NCI-H2196 treated with DMSO at 0.1 percent for 48 hours (cell line): ENCODE data around the gene TP53I13.
"Not testable (repeated sequence)": the region's sequence is repeated elsewhere in the genome, so short reads cannot be mapped to it uniquely, and the experiment has no call there.

Source experiments
- DNase-seq: peaks from one replicate; lab custom pipeline; 2025; ENCODE audit not compliant: unreplicated experiment; lab: John Stamatoyannopoulos, UW

Gene TP53I13

DNA sequence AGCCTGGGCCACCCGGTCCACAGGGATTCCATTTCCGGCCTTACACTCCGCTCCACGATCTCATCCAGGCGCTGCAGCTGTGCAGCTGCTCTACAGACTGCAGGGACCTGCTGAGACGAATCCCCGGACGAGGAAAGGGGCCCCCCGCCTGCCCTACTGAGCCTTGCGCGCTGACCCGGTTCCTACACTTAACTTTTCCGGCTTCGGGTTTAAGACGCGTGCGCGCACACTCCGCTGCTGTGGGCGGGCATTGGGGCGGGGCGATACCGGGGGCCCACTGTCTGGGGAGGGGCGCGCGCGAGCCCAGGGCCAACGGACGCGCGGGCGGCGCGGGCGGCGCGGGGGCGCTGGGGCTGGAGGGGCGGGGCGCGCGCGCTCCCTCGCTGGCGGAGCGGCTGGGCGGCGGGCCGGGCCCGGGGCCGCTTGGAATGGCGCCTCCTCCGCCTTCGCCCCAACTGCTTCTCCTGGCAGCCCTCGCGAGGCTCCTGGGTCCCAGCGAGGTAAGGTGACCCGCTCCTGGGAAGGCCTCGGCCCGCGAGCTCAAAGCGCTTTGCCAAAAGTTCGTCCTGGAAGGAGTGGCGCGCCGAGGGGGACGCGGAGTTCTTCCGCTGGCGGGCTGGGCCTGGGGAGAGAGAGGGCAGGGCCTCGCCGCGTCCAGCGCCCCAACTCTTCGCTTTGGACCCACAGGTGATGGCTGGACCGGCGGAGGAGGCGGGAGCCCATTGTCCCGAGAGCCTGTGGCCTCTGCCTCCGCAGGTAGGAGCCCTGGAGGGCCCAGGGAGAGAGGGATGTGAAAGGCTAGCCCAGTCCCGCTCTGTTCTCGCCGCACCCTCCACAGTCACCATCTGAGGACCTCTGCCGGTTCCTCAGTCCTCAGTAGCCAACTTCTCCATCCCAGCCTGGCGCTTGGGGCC, at the start of gene TP53I13:
TP53I13 (plus strand) TSS at position 371 of the 914 bp plus-strand sequence; CDS start at position 429, 58 bp downstream.
- DNase-seq, result peak; percentile 43

- DNase-seq, result no peak
These were observed 43.8 kb upstream of the TP53I13 start for GRCh38 chr17:29524692-29525091.

DNA sequence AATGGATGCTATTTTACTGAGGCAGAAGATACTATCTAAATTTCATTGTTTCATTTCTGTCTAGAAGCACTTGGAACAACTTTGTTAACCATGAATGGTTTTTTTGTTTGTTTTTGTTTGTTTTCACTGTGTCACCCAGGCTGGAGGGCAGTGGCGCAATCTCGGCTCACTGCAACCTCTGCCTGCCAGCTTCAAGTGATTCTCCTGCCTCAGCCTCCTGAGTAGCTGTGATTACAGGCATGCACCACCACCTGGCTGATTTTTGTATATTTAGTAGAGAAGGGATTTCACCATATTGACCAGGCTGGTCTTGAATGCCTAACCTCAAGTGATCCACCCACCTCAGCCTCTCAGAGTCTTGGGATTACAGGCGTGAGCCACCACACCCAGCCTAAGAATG, 42.2 kb upstream of the TP53I13 start:
- no peak for DNase-seq

GRCh38 chr17:29533976-29534375, 34.5 kb upstream of the TP53I13 start:
- DNase-seq, result no peak

- no peak for DNase-seq
These were observed 24.4 kb upstream of the TP53I13 start for GRCh38 chr17:29544066-29544465.

DNA sequence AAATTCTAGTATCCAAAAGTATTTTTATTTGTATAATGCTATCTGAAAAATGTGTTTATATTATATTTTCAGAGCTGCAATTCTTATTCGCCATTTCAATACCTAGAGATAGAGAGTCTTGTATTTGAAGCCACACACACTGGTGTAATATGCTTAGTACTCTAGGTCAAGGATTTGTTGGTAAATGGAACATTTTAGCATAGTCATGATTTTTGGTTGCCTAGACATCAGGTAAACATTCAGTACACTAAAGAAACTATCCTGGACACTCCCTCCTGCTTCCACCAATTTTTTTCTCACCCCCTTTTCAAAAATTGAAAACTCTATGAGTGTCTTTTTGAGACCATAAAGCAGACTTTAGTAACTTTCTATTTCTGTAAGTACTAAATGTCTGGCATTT, 22.4 kb upstream of the TP53I13 start:
- DNase-seq, result no peak

DNA sequence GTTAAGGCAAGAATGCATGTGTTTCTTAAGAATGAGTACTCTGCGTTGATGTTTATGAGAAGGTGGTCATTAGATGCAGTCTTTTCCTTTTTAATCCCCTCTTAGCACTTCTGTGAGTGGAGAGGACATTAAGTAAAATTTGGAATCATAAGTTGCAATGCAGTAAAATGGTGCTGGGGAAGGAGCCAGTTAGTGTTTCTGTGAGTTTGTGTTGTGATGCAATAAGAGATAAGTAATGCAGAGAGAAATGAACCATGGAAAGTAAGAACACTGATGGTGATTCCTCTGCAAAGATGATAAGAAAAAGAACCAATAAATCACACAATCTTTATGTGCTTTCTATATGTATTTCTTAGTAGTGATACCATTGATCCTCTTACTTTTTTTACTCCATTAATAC, 21.7 kb upstream of the TP53I13 start:
- no peak for DNase-seq

- DNase-seq, result no peak
These were observed 19.2 kb upstream of the TP53I13 start for GRCh38 chr17:29549177-29549923.

- DNase-seq, result no peak
These were observed 12.7 kb upstream of the TP53I13 start for GRCh38 chr17:29555840-29556239.

GRCh38 chr17:29557085-29557738, 11.3 kb upstream of the TP53I13 start:
- no peak for DNase-seq

DNA sequence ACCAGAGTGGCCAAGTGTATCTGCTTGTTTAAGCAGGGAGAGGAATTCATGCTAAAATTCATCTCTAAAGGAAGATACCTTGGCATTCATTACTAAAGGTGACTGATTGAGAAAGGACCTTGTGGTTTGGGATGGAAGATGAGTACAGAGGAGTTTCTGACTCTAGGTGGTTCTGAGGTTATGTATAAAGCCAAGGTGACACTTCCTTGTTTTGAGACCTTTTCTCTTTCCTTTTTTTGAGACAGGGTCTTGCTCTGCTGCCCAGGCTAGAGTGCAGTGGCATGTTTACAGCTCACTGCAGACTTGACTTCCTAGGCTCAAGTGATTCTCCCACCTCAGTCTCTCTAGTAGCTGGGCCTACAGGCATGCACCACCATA, 10.8 kb upstream of the TP53I13 start:
- no peak for DNase-seq

GRCh38 chr17:29558139-29558538, 10.4 kb upstream of the TP53I13 start:
- not testable (repeated sequence) for DNase-seq

DNA sequence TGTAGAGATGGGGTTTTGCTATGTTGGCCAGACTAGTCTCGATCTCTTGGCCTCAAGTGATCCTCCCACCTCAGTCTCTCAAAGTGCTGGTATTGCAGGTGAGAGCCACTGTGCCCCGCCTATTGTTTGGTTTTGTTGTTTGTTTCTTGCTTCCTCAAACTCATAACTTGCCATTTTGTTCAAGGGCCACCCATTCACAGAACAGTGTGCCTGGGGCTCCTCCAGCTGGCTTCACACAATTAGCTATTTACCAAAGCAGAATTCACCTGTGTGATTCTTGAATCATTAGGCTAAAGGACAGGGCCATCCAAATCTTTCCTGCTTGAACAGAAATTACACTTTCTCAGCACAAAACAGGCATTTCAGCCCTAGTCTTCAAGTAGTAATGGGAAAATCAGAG, 8.9 kb upstream of the TP53I13 start:
- no peak for DNase-seq

GRCh38 chr17:29560316-29560715, 8.2 kb upstream of the TP53I13 start:
- no peak for DNase-seq

DNA sequence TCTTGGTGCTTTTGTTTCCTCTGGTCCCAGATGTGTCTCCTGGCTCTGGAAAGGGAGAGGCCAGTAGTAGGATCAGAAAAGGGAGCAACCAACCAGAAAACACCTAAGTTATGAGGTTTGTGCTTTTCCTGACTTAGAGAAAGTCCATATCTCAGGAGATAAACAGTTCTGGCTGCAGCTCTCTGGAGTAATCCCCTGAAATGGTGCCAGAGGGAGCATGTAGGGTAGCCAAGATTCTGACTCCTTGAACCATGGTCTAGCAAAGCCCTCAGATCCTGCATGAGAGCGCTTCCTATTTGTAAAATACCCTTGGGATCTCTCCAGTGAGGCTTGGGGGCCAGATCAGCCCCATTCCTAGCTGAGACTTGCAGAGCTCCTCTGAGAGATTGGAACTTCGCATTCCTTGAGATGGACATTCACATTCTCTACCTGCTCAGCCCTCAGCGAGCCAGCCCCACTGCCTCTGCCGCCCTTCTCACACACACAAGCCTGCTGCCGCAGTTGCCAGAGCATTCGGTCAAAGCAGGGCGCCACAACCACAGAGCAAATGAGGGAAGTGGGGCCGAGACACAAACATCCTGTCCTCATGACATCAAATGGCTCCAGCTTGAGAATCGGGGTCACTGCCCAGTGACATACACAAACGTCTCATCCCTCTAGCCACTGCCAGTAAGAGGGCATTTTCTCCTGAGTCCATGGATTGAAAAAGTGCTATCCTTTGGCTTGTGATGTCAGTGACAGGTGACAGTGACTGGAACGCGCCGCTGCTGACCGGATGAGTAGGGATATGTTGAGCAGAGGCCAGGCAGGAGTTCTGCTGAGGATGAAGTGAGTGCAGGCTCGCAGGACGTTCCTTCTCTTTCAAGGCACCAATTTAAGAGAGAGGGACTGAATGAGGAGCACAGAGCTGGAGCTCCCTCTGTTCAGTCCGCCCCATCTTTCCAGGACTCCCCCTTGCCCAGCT, 6.7 kb upstream of the TP53I13 start:
- no peak for DNase-seq

DNA sequence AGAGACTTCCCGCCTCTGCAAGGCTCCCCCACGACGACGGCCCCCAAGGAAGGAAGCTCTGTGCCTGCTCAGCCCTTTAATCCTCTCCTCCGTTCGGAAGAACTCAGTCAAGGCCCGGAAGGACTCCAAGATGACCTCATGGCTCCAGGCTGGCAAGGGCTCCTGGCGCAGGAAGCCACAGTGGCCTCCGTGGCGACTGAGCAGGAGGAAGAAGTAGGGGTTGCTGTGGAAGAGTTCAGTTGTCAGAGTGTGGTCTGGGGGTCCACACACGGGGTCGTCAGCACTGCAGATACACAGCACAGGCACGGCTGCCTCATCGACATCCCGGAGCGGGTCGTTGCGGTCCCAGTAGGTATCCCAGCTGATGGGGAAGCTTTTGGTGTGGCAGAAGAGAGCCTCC, 5.9 kb upstream of the TP53I13 start:
- DNase-seq, result no peak

GRCh38 chr17:29563816-29564215, 4.7 kb upstream of the TP53I13 start:
- DNase-seq, result no peak

DNA sequence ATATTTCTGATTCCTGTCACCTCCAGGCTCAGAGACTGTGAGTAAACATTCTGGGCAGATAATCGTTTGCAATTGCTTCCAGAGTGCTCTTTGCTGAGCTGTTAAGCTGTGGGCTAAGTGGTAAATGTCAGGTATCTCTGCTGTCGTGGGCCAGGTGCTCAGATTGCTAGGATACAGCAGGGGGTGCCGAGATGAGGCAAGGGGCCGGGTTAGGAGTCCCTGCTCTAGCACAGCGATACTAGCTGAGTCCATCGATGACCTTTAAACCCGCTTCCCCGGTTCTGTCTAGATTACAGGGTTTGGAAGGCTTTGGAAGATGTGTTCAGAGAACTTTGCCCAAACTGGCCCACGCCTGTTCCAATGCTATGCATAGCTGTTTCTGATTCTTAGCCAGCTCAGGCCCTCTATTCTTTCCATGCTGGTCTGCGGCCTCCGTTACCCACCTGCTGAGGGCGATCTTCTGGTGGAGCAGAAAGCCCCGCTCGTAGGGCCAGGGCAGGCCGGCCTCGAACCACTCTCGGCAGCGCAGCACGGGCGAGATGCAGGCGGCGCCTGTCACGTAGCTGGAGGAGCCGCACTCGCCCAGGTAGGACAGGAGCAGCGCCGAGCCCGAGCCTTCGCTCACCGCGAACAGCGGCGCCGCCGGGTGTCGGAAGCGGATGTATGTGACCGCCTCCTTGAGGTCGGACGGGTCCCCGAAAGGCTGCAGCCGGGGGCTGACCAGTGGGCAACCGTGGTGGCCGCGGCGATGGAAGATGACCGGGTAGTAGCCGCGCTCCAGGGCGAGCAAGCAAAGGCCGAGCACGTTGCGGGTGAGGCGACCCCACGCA, 2.6 kb upstream of the TP53I13 start:
- no peak for DNase-seq

DNA sequence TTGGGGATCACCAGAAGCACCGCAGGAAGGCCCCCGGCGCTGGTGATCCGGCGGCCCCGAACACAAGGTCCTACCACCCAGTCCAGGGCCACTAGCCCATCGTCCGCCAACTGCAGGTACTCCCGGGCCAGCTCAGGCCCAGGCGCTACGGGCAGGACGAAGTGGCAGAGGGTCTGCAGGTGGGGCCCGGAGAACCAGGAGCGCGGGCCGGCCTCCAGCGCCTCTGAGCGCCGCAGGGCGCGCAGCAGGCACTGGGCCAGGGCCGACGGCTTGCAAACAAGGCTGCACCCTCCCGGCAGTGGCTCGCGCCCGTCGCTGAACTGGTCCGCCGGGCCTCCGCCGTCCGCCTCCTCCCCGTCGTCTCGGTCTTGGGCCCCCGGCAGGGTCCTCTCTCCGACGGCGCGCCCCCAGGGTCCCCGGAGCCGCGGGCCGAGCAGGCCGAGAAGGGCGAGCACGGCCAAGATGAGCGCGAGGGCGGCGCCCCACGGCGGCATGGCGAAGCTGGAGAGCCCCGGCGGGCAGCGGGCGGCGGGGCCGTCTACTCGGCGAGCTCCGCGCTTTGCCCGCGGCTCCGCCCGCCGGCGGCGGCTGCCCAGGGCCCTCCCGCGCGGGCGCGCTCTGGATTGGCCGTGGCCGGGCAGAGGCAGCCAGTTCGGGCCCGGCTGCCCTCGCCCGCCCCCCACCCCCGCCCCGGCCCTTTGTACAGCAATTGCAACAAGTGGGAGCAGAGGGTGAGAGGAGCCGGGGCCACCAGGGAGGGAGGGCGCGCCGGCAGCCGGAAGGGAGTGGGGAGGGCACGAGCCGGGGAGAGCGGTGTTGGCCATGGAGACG, 1.8 kb upstream of the TP53I13 start, which contains the start of gene ABHD15:
ABHD15 (minus strand) TSS at position 565 of the 831 bp plus-strand sequence; CDS start at position 494, 71 bp downstream.
- peak; percentile 32 for DNase-seq
